Natural killer cell (primary cell): ENCODE measurements around the gene RAB31. TPM values are rescaled to one million over a fixed set of nuclear protein-coding genes. Genes with fewer than 3 reads are reported as not detected.

Source experiments
- ATAC-seq, 3 donors: fragments of 150-1000 bp in 2 of 3; fragments of 200-7000 bp in 1 of 3; cut with Tn5 transposase; 1 replicate in 1 of 3; 2 replicates in 2 of 3; pipeline ENCODE4 v1.10.0; 2021; ENCODE audit warnings: mild to moderate bottlenecking in 2 of 3, moderate library complexity in 2 of 3
- DNase-seq, 2 donors: peaks; one replicate each; pipeline versions ENCODE4 v3.0.0 to v3.0.0-alpha.2; 2013 to 2021; ENCODE audit warnings: mixed read lengths in 1 of 2
- H3K27ac ChIP-seq: one replicate; pipeline ENCODE4 v1.5.1; 2013; ENCODE audit warnings: mild to moderate bottlenecking, low read length
- H3K27me3 ChIP-seq: one replicate; pipeline ENCODE4 v1.6.1; 2013; ENCODE audit warnings: low read length; ENCODE audit not compliant: control insufficient read depth, insufficient read depth
- H3K36me3 ChIP-seq: one replicate; pipeline ENCODE4 v1.6.1; 2013; ENCODE audit warnings: low read length; ENCODE audit not compliant: control insufficient read depth, insufficient read depth
- H3K4me1 ChIP-seq: one replicate; pipeline ENCODE4 v1.6.1; 2013; ENCODE audit warnings: low read length; ENCODE audit not compliant: control insufficient read depth, insufficient read depth
- H3K4me3 ChIP-seq: one replicate; pipeline ENCODE4 v1.5.1; 2013; ENCODE audit warnings: low read length
- H3K9me3 ChIP-seq: one replicate; pipeline ENCODE4 v1.6.1; 2013; ENCODE audit warnings: low read length; ENCODE audit not compliant: control insufficient read depth, insufficient read depth
- H3K27ac Mint-ChIP-seq, 2 donors: one replicate each; pipeline ENCODE4 v1.8.0; 2022; ENCODE audit warnings: mild to moderate bottlenecking in 2 of 2, mixed read lengths in 2 of 2, moderate library complexity in 1 of 2
- H3K27me3 Mint-ChIP-seq, 2 donors: one replicate each; pipeline ENCODE4 v1.8.0; 2022; ENCODE audit warnings: low read depth in 2 of 2, mixed read lengths in 2 of 2
- H3K36me3 Mint-ChIP-seq: one replicate; pipeline ENCODE4 v1.8.0; 2022; ENCODE audit warnings: mixed read lengths
- H3K4me1 Mint-ChIP-seq, 2 donors: one replicate each; pipeline ENCODE4 v1.8.0; 2022; ENCODE audit warnings: mixed read lengths in 2 of 2
- H3K4me3 Mint-ChIP-seq: one replicate; pipeline ENCODE4 v1.8.0; 2022; ENCODE audit warnings: mild to moderate bottlenecking, moderate library complexity, mixed read lengths
- H3K9me3 Mint-ChIP-seq, 2 donors: one replicate each; pipeline ENCODE4 v1.8.0; 2022; ENCODE audit warnings: mixed read lengths in 2 of 2
- WGBS: methylation state at CpG from one replicate; pipeline ENCODE4 v1.1.7; 2013; ENCODE audit warnings: missing lambda C conversion rate; ENCODE audit not compliant: insufficient coverage; 5-methylcytosine and 5-hydroxymethylcytosine counted together
- intact Hi-C: fragments of 100-400 bp; cut with micrococcal nuclease; formaldehyde crosslinking; loops from one replicate; pipeline ENCODE4 v1.14.2; 2022
- total RNA-seq, 4 donors: library from RNA; stranded (reverse); fragments of 120-200 nt in 1 of 4; gene quantifications; one replicate each; pipeline versions ENCODE4 v1.2.3 to v1.2.4, GENCODE V29; 2013 to 2022
- TF ChIP-seq, protein P1 (sequence below): fragments of 200-600 bp; IDR thresholded peaks from one replicate; pipeline ENCODE4 v1.8.0; 2022; ENCODE audit warnings: antibody characterized with exemption

The RAB31 gene
- total RNA-seq, 3 donors from 2014 or later (not counting 1 experiment from before 2014, with no cell fraction given) = 5.3 to 26.1 (median 9.9) TPM

DNA sequence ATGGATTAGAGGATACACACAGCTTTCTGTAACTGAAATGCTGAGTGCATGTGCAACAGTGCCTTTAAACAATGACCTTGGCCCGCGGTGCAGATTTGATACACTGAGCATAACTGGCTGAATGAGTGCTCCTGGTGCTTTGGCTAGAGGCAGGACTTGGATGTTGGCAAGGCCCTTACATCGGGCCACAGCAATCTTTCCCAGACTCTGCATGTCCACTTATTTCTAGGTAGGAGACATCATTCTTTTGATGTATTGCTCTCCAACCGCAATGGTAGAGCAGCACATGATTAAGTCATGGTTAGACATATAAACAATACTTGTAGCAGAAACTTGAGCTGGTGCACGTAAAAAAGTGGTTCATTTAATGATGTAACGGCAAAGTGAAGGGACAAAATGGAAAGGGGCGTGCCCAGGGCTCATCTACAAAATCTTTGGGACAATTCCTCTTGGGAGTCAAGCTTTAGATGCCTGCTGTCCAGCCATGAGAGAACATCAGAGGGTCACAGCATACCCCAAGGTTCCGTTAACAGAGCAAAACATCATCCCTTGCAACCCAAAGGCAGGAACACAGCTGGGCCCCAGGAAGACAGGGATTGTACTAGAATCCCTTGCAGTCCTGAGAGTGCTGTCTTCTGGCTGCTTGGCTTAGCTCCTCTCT lies 43.4 kb downstream of the RAB31 start:
- peaks cover 3% of the 10 kb centered on the region for H3K4me1 ChIP-seq
- WGBS = 96% methylated on average over 8 of the region's 8 CpGs
- no peak overlapping the region for H3K4me3 Mint-ChIP-seq
- intact Hi-C loops = no loop called here
- ATAC-seq = no peak
- DNase-seq = no peak
- no peaks in the 10 kb centered on the region for H3K27me3 Mint-ChIP-seq
- no peaks in the 10 kb centered on the region for H3K4me1 Mint-ChIP-seq
- H3K36me3 ChIP-seq = no peaks in the 10 kb centered on the region
- no peak overlapping the region for H3K27ac ChIP-seq
- H3K9me3 Mint-ChIP-seq = no peaks in the 10 kb centered on the region
- H3K27ac Mint-ChIP-seq = no peak overlapping the region
- H3K36me3 Mint-ChIP-seq = no peaks in the 10 kb centered on the region
- H3K4me3 ChIP-seq = no peak overlapping the region
- TF ChIP-seq, protein P1, sequence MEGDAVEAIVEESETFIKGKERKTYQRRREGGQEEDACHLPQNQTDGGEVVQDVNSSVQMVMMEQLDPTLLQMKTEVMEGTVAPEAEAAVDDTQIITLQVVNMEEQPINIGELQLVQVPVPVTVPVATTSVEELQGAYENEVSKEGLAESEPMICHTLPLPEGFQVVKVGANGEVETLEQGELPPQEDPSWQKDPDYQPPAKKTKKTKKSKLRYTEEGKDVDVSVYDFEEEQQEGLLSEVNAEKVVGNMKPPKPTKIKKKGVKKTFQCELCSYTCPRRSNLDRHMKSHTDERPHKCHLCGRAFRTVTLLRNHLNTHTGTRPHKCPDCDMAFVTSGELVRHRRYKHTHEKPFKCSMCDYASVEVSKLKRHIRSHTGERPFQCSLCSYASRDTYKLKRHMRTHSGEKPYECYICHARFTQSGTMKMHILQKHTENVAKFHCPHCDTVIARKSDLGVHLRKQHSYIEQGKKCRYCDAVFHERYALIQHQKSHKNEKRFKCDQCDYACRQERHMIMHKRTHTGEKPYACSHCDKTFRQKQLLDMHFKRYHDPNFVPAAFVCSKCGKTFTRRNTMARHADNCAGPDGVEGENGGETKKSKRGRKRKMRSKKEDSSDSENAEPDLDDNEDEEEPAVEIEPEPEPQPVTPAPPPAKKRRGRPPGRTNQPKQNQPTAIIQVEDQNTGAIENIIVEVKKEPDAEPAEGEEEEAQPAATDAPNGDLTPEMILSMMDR = no peak
- no peaks in the 10 kb centered on the region for H3K9me3 ChIP-seq
- no peaks in the 10 kb centered on the region for H3K27me3 ChIP-seq

DNA sequence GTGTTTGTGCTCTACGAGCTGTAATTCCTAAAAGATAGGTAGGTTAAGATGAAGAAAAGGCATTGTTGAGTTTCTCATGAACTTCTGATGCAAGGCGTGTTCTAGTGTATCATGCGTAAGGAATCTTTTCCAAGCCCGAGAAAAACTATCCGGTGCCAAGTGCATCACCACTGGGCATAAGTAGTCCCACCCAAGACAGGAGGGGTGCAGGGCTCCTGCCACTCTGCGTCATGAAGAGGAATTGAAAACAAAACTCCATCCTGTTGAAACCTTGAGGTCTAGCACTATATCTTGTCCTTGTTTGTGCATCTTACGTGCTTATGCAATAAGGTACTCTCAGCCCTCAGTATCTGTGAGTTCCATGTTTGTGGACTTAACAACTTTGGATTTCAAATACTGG lies 45.7 kb downstream of the RAB31 start:
- Histone ChIP-seq H3K4me1 (peaks cover 3% of the 10 kb centered on the region), H3K4me3 (no peak overlapping the region), H3K36me3 (no peaks in the 10 kb centered on the region), H3K9me3 (no peaks in the 10 kb centered on the region), H3K27me3 (no peaks in the 10 kb centered on the region), H3K27ac (no peak overlapping the region)
- intact Hi-C loops = no loop called here
- TF ChIP-seq, protein P1 = no peak
- peaks cover 5 to 7% of the 10 kb centered on the region in 2 donors for H3K4me1 Mint-ChIP-seq
- DNase-seq (no peak), ATAC-seq (peak in 1 of 3 donors; percentile 54)
- 85% methylated on average over 7 of the region's 7 CpGs for WGBS
- H3K27ac Mint-ChIP-seq = no peak overlapping the region
- no peak overlapping the region for H3K4me3 Mint-ChIP-seq
- H3K36me3 Mint-ChIP-seq = no peaks in the 10 kb centered on the region
- H3K9me3 Mint-ChIP-seq = no peaks in the 10 kb centered on the region
- peaks cover 0 to 11% of the 10 kb centered on the region in 2 donors for H3K27me3 Mint-ChIP-seq

DNA sequence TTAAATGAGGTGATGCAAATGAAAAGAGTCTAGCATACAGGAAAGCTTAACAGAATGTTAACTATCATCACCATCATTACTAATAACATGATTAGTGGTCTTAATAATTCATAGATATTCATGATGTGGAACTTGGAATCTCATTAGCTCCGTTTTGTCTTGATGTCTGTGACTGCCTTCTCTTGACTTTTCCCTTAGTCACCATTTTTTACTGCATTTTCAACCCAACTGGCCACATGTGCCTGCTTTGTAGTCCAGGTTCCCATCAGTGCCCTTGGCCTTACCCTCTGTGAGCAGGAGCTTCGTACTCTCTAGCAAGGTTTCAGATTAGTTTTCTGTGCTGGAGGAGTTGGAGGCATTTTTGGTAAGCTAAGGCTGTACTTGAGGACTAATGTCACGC lies 47.0 kb downstream of the RAB31 start:
- DNase-seq (no peak), ATAC-seq (no peak)
- TF ChIP-seq, protein P1 = no peak
- Mint-ChIP-seq H3K9me3 (no peaks in the 10 kb centered on the region), H3K27me3 (peaks cover 0 to 11% of the 10 kb centered on the region in 2 donors), H3K36me3 (no peaks in the 10 kb centered on the region), H3K4me3 (no peak overlapping the region), H3K27ac (no peak overlapping the region), H3K4me1 (peaks cover 8 to 11% of the 10 kb centered on the region in 2 donors)
- no peak overlapping the region for H3K27ac ChIP-seq
- H3K27me3 ChIP-seq = no peaks in the 10 kb centered on the region
- intact Hi-C loops = no loop called here
- H3K36me3 ChIP-seq = no peaks in the 10 kb centered on the region
- H3K4me3 ChIP-seq = no peak overlapping the region
- WGBS = 78% methylated on average over 3 of the region's 3 CpGs
- H3K9me3 ChIP-seq = no peaks in the 10 kb centered on the region
- H3K4me1 ChIP-seq = no peaks in the 10 kb centered on the region

DNA sequence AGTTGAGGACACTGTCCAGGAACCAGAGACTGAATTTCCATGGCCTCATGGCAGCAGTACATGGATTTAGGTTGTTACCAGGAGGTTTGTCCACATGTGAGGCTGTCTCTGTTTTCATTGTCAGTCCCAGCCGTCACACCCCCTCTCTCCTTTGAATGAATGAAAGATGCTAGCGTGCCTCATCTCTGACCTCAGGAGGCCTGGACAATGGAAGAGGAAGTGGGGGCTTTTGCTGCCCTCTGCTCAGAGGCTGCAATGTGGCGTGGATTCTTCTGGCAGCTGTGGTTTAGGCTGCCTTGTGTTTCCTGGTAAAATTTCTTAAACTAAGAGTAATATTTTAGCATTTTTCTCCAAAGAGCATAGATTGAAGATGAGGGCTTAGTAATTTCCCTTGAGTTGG lies 47.5 kb downstream of the RAB31 start:
- intact Hi-C loops = no loop called here
- ATAC-seq (peak in 1 of 3 donors; percentile 59), DNase-seq (no peak)
- Histone ChIP-seq H3K27me3 (no peaks in the 10 kb centered on the region), H3K27ac (no peak overlapping the region), H3K36me3 (no peaks in the 10 kb centered on the region), H3K4me3 (no peak overlapping the region), H3K9me3 (no peaks in the 10 kb centered on the region), H3K4me1 (no peaks in the 10 kb centered on the region)
- 31% methylated on average over 3 of the region's 3 CpGs for WGBS
- Mint-ChIP-seq H3K27me3 (peaks cover 0 to 11% of the 10 kb centered on the region in 2 donors), H3K4me1 (peaks cover 8 to 11% of the 10 kb centered on the region in 2 donors), H3K4me3 (no peak overlapping the region), H3K27ac (no peak overlapping the region), H3K9me3 (no peaks in the 10 kb centered on the region), H3K36me3 (no peaks in the 10 kb centered on the region)
- TF ChIP-seq, protein P1 = no peak
